Activated CD8-positive, alpha-beta memory T cell treated with anti-CD3 and anti-CD28 coated beads, Interleukin-2, amount 10 ng/mL, durations not matched to agents 7 days and 5 days (primary cell): ENCODE results near the gene KNSTRN. TPM values are rescaled to one million over a fixed set of nuclear protein-coding genes. Genes with fewer than 3 reads are reported as not detected.

Experiments used
- ATAC-seq: fragments of 150-1000 bp; cut with Tn5 transposase; one replicate; pipeline ENCODE4 v1.10.0; 2021; ENCODE audit warnings: moderate library complexity
- CTCF ChIA-PET: fragments of 350-600 bp; sonication (Branson Sonifier 250); formaldehyde crosslinking; loops from one replicate; lab custom pipeline; 2021; ENCODE audit warnings: antibody characterized with exemption; lab: Charles Lee
- DNase-seq: peaks from one replicate; pipeline ENCODE4 v3.0.0-alpha.2; 2020
- H3K27ac Mint-ChIP-seq: one replicate; pipeline ENCODE4 v1.8.0; 2021; ENCODE audit warnings: mild to moderate bottlenecking, mixed read lengths
- H3K27me3 Mint-ChIP-seq: one replicate; pipeline ENCODE4 v1.8.0; 2021; ENCODE audit warnings: mixed read lengths
- H3K36me3 Mint-ChIP-seq: one replicate; pipeline ENCODE4 v1.8.0; 2021; ENCODE audit warnings: mild to moderate bottlenecking, mixed read lengths
- H3K4me1 Mint-ChIP-seq: one replicate; pipeline ENCODE4 v1.8.0; 2021; ENCODE audit warnings: mixed read lengths
- H3K4me3 Mint-ChIP-seq: one replicate; pipeline ENCODE4 v1.8.0; 2021; ENCODE audit warnings: mild to moderate bottlenecking, moderate library complexity, mixed read lengths
- H3K9me3 Mint-ChIP-seq: one replicate; pipeline ENCODE4 v1.8.0; 2022; ENCODE audit warnings: low read depth, mixed read lengths
- total RNA-seq, 2 experiments: library from RNA; stranded (reverse); gene quantifications; one replicate each; pipeline ENCODE4 v1.2.3, GENCODE V29; 2021

Gene KNSTRN
- total RNA-seq, 2 experiments from 2014 or later: 77.1 to 82.0 TPM

DNA sequence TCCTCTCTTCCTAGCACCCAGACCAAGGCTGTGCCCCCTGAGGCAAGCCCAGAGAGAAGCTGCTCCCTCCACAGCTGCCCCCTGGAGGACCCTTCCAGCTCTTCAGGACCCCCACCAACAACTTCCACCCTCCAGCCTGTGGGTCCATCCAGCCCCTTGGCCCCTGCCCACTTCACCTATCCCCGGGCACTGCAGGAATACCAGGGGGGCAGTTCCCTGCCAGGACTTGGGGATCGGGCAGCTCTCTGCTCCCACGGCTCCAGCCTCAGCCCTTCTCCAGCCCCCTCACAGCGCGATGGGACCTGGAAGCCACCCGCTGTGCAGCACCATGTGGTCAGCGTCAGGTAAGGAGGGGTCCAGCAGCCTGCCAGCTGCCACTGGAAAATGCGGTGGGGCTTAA lies 18.9 kb upstream of the KNSTRN start:
- H3K27ac Mint-ChIP-seq: no peak overlapping the region
- no peaks in the 10 kb centered on the region for H3K27me3 Mint-ChIP-seq
- ATAC-seq (no peak), DNase-seq (no peak)
- H3K9me3 Mint-ChIP-seq: no peaks in the 10 kb centered on the region
- no peaks in the 10 kb centered on the region for H3K36me3 Mint-ChIP-seq
- peaks cover 21% of the 10 kb centered on the region for H3K4me1 Mint-ChIP-seq
- CTCF ChIA-PET: interaction anchor here (0.7 to 12.5 kb wide), 6 partner anchors 20 to 743 kb away, joined by 3 to 138 read pairs (median 3); no protein-coding TSS in a partner anchor
- no peak overlapping the region for H3K4me3 Mint-ChIP-seq

- CTCF ChIA-PET: interaction anchor here (0.7 to 12.5 kb wide), 6 partner anchors 21 to 63 kb away, joined by 3 to 138 read pairs (median 3); no protein-coding TSS in a partner anchor
- Mint-ChIP-seq H3K4me3 (no peak overlapping the region), H3K9me3 (no peaks in the 10 kb centered on the region), H3K27me3 (no peaks in the 10 kb centered on the region), H3K36me3 (no peaks in the 10 kb centered on the region), H3K4me1 (peaks cover 15% of the 10 kb centered on the region), H3K27ac (no peak overlapping the region)
- no peak for ATAC-seq
- no peak for DNase-seq
These were observed 18.3 kb upstream of the KNSTRN start for GRCh38 chr15:40364251-40364650.

GRCh38 chr15:40365016-40365415 lies 17.5 kb upstream of the KNSTRN start:
- H3K4me1 Mint-ChIP-seq: peaks cover 14% of the 10 kb centered on the region
- no peak overlapping the region for H3K27ac Mint-ChIP-seq
- DNase-seq (no peak), ATAC-seq (no peak)
- no peaks in the 10 kb centered on the region for H3K9me3 Mint-ChIP-seq
- CTCF ChIA-PET: interaction anchor here (1.2 to 12.5 kb wide), 6 partner anchors 9 to 56 kb away, joined by 3 to 138 read pairs (median 37); partner anchors contain the start of gene DISP2
- no peaks in the 10 kb centered on the region for H3K27me3 Mint-ChIP-seq
- no peak overlapping the region for H3K4me3 Mint-ChIP-seq
- H3K36me3 Mint-ChIP-seq: no peaks in the 10 kb centered on the region

- Mint-ChIP-seq H3K9me3 (no peaks in the 10 kb centered on the region), H3K27me3 (peaks cover 3% of the 10 kb centered on the region), H3K4me3 (no peak overlapping the region), H3K27ac (no peak overlapping the region), H3K4me1 (peaks cover 14% of the 10 kb centered on the region), H3K36me3 (no peaks in the 10 kb centered on the region)
- ATAC-seq (no peak), DNase-seq (no peak)
- CTCF ChIA-PET: interaction anchor here (0.9 to 12.5 kb wide), 8 partner anchors 10 to 91 kb away, joined by 3 to 138 read pairs (median 37); partner anchors contain the start of genes DISP2, IVD and KNSTRN
These were observed 16.7 kb upstream of the KNSTRN start for GRCh38 chr15:40365624-40366456.

DNA sequence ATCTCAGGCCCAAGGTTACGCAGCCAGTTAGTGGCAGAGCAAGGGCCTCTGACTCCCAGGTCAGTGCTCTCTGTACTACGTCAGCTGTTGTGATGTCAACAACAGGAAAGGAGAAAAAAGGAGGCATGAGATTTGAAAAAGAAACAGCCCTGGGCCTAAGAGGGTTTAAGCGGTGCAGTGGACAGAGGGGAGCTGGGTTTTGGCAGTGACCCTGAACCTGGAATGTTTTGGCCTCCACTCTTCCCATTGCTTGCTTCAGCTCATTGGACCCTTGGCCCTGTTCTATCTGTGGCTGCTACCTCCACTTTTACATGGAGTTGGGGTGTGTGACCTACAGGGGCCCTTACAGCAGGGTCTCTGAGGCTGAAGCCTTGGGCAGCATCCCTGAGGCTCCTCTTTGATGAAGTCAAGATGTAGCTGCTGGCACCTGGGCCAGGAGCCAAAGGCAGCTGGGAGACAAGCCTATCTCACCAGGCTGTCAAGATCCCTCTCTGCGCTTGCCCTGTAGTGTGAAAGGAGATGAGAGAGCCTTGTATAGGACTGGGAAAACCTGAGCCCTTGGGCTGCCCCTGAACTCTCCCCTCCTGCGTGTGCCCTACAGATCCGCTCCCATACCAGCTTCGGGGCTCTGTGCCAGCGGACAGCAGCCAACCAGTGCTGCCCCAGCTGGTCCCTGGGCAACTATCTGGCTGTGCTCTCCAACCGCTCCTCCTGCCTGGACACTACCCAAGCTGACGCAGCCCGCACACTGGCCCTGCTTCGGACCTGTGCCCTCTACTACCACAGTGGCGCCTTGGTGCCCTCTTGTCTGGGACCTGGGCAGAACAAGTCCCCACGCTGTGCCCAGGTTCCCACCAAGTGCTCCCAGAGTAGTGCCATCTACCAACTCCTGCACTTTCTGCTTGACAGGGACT lies 15.8 kb upstream of the KNSTRN start:
- ATAC-seq (no peak), DNase-seq (no peak)
- Mint-ChIP-seq H3K9me3 (no peaks in the 10 kb centered on the region), H3K27me3 (peaks cover 11% of the 10 kb centered on the region), H3K4me1 (peaks cover 14% of the 10 kb centered on the region), H3K4me3 (peak overlapping the region; percentile 76), H3K27ac (no peak overlapping the region), H3K36me3 (no peaks in the 10 kb centered on the region)
- CTCF ChIA-PET: interaction anchor here (0.7 to 12.5 kb wide), 17 partner anchors 11 to 140 kb away, joined by 3 to 138 read pairs (median 3); partner anchors contain the start of genes DISP2, IVD and KNSTRN

DNA sequence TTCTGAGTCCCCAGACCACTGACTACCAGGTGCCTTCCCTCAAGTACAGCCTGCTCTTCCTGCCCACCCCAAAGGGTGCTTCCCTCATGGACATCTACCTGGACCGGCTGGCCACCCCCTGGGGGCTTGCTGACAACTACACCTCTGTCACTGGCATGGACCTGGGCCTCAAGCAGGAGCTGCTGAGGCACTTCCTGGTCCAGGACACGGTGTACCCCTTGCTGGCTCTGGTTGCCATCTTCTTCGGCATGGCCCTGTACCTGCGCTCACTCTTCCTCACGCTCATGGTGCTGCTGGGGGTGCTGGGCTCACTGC lies 15.2 kb upstream of the KNSTRN start:
- ATAC-seq (no peak), DNase-seq (no peak)
- no peaks in the 10 kb centered on the region for H3K36me3 Mint-ChIP-seq
- CTCF ChIA-PET: interaction anchor here (0.7 to 12.5 kb wide), 18 partner anchors 11 to 205 kb away, joined by 3 to 138 read pairs (median 4); partner anchors contain the start of genes DISP2, INAFM2, IVD and KNSTRN
- peaks cover 15% of the 10 kb centered on the region for H3K27me3 Mint-ChIP-seq
- H3K9me3 Mint-ChIP-seq: no peaks in the 10 kb centered on the region
- peak overlapping the region; percentile 76 for H3K4me3 Mint-ChIP-seq
- peaks cover 14% of the 10 kb centered on the region for H3K4me1 Mint-ChIP-seq
- H3K27ac Mint-ChIP-seq: peak overlapping the region; percentile 71

DNA sequence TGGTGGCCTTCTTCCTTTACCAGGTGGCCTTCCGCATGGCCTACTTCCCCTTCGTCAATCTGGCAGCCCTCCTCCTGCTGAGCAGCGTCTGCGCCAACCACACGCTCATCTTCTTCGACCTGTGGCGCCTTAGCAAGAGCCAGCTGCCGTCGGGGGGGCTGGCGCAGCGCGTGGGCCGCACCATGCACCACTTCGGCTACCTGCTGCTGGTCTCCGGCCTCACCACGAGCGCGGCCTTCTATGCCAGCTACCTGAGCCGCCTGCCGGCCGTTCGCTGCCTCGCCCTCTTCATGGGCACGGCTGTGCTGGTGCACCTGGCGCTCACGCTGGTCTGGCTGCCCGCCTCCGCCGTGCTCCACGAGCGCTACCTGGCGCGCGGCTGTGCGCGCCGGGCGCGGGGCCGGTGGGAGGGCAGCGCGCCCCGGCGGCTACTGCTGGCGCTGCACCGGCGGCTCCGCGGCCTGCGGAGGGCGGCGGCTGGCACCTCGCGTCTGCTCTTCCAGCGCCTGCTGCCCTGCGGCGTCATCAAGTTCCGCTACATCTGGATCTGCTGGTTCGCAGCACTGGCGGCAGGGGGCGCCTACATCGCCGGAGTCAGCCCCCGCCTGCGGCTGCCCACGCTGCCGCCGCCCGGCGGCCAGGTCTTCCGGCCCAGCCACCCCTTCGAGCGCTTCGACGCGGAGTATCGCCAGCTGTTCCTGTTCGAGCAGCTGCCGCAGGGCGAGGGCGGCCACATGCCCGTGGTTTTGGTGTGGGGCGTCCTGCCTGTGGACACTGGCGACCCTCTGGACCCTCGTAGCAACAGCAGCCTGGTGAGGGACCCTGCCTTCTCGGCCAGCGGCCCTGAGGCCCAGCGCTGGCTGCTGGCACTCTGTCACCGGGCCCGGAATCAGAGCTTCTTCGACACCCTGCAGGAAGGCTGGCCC lies 14.6 kb upstream of the KNSTRN start:
- CTCF ChIA-PET: interaction anchor here (0.7 to 12.5 kb wide), 26 partner anchors 12 to 206 kb away, joined by 3 to 138 read pairs (median 4); partner anchors contain the start of genes DISP2, INAFM2, IVD and KNSTRN
- DNase-seq: peak; percentile 93

GRCh38 chr15:40368719-40369473 lies 13.6 kb upstream of the KNSTRN start:
- Mint-ChIP-seq H3K4me3 (peak overlapping the region; percentile 10), H3K27me3 (peaks cover 15% of the 10 kb centered on the region), H3K27ac (no peak overlapping the region), H3K36me3 (no peaks in the 10 kb centered on the region), H3K9me3 (no peaks in the 10 kb centered on the region), H3K4me1 (peaks cover 14% of the 10 kb centered on the region)
- DNase-seq: no peak
- CTCF ChIA-PET: interaction anchor here (0.7 to 12.5 kb wide), 18 partner anchors 12 to 96 kb away, joined by 3 to 138 read pairs (median 6); partner anchors contain the start of genes DISP2, INAFM2, IVD and KNSTRN
- ATAC-seq: no peak

More for the DNA sequence above, 14.6 kb upstream of the KNSTRN start:
- peak; percentile 96 for ATAC-seq
- H3K36me3 Mint-ChIP-seq: no peaks in the 10 kb centered on the region
- peak overlapping the region; percentile 71 for H3K27ac Mint-ChIP-seq
- peak overlapping the region; percentile 76 for H3K4me3 Mint-ChIP-seq
- H3K27me3 Mint-ChIP-seq: peaks cover 15% of the 10 kb centered on the region
- H3K4me1 Mint-ChIP-seq: peaks cover 14% of the 10 kb centered on the region
- H3K9me3 Mint-ChIP-seq: no peaks in the 10 kb centered on the region

DNA sequence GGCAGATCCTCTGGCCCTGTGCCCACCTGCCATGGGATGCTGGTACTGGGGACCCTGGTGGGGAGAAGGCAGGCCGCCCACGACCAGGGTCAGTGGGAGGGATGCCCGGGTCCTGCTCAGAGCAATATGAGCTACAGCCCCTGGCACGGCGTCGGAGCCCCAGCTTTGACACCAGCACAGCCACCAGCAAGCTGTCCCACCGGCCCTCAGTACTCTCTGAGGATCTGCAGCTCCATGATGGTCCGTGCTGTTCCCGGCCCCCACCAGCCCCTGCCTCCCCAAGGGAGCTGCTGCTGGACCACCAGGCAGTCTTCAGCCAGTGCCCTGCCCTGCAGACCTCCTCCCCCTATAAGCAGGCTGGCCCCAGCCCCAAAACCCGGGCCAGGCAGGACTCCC lies 13.0 kb upstream of the KNSTRN start:
- Mint-ChIP-seq H3K27ac (no peak overlapping the region), H3K36me3 (no peaks in the 10 kb centered on the region), H3K4me3 (peak overlapping the region; percentile 10), H3K4me1 (peaks cover 14% of the 10 kb centered on the region), H3K9me3 (no peaks in the 10 kb centered on the region), H3K27me3 (peaks cover 15% of the 10 kb centered on the region)
- no peak for ATAC-seq
- CTCF ChIA-PET: interaction anchor here (0.7 to 12.5 kb wide), 8 partner anchors 11 to 52 kb away, joined by 3 to 138 read pairs (median 36); partner anchors contain the start of genes DISP2, INAFM2, IVD and KNSTRN
- no peak for DNase-seq

DNA sequence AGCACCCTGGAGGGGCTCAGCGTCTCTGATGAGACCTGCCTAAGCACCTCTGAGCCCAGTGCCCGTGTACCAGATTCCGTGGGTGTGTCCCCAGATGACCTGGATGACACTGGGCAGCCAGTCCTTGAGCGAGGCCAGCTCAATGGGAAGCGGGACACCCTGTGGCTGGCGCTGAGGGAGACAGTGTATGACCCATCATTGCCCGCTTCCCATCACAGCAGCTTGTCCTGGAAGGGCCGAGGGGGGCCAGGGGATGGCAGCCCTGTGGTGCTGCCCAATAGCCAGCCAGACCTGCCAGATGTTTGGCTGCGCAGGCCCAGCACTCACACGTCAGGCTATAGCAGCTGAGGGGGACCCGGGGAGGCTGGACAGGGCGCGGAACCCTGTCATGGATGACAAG lies 12.6 kb upstream of the KNSTRN start:
- no peaks in the 10 kb centered on the region for H3K9me3 Mint-ChIP-seq
- CTCF ChIA-PET: interaction anchor here (1.0 to 12.5 kb wide), 5 partner anchors 11 to 51 kb away, joined by 4 to 138 read pairs (median 9); partner anchors contain the start of gene KNSTRN
- H3K36me3 Mint-ChIP-seq: no peaks in the 10 kb centered on the region
- DNase-seq: no peak
- H3K4me1 Mint-ChIP-seq: peaks cover 14% of the 10 kb centered on the region
- no peak for ATAC-seq
- no peak overlapping the region for H3K4me3 Mint-ChIP-seq
- peaks cover 15% of the 10 kb centered on the region for H3K27me3 Mint-ChIP-seq
- H3K27ac Mint-ChIP-seq: no peak overlapping the region

- peaks cover 15% of the 10 kb centered on the region for H3K27me3 Mint-ChIP-seq
- no peak for ATAC-seq
- CTCF ChIA-PET: interaction anchor here (2.9 to 12.5 kb wide), 2 partner anchors 29 to 48 kb away, joined by 9 to 138 read pairs; no protein-coding TSS in a partner anchor
- H3K9me3 Mint-ChIP-seq: no peaks in the 10 kb centered on the region
- H3K4me3 Mint-ChIP-seq: no peak overlapping the region
- no peak overlapping the region for H3K27ac Mint-ChIP-seq
- H3K36me3 Mint-ChIP-seq: no peaks in the 10 kb centered on the region
- H3K4me1 Mint-ChIP-seq: no peaks in the 10 kb centered on the region
- no peak for DNase-seq
These were observed 9.5 kb upstream of the KNSTRN start for GRCh38 chr15:40372981-40373380.
